ENCODE results near the gene GSTO2.

GSTO2 gene

GRCh38 chr10:104337521-104337984 lies 68.6 kb downstream of the GSTO2 start:
- in situ Hi-C loops (cut with MboI; ENCODE audit: low sequenced_read_pairs) = no loop called here

DNA sequence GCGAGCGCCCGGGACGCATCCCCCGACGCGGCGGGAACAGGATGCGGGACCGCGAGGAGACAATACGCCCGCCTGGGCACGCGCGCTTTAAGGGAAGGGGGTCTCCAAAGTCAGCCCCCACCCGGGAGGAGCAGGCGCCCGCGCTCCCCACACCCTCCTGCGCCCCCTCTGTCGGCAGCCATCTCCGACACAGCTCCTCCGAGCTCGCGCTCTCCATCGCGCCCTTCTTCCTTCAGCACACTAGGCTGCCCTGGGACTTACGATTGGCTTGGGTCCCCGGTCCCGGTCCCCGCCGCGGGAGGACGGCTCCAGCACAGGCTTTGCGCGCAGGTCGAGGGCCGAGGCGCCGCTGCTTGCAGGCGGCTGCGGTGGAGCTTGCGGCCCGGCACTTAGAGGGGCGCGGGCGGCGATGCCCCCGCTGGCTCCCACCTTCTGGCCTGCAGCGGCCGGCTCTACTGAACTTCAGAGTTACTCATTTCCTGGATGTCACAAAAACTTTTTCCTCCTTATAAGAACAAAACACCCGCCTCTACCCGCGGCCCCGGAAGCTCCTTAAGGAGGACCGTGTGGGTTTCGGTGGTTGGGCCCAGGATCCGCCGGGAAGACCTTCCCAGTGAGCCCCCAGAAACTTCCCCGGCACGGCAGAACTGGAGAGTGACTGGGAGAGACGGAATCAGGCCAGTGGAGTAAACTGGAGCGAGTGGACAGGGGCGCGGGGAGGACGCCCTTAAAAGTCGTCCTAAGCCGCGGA lies 69.2 kb downstream of the GSTO2 start, which contains the start of gene ITPRIP:
Gene ITPRIP (minus strand): TSS at position 481 of the 751 bp plus-strand sequence. CDS start 22,414 bp downstream, outside the sequence.
- in situ Hi-C loops (cut with MboI; ENCODE audit: low sequenced_read_pairs) = no loop called here

DNA sequence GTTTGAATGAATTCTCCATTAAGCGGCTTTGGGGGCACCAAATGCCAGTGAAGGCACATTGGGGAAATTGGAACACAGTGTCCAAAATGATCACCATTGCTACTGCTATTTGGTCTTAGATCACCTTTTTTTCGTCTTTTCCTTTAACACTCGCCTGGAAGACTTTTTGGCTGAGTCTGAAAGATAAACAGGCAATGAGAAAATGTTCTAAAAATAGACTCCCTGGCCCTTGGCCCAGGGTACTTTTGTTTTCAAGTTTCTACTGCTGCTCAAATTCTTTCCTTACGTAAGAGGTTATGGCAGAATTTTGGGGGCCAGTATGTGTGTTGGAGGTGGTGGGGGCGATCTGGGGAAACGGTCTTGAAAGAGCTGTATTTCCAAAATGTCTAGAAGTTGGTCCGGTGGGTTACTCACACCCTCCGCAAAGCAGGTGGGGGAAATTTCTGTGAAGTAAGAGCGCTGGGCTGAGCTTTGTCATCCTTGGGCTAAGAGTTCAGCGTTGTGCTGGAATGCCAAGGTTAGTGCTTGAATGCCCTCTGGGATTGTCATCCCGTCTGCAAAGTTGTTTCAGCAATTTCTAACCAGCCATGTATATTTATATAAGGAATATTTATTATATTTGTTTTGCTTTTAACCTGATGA lies 70.6 kb downstream of the GSTO2 start:
- in situ Hi-C loops (cut with MboI; ENCODE audit: low sequenced_read_pairs) = loop anchor here (10.0 kb wide), 1 partner anchor 45 kb away; no protein-coding TSS in a partner anchor

- in situ Hi-C loops (cut with MboI; ENCODE audit: low sequenced_read_pairs) = loop anchor here (10.0 kb wide), 1 partner anchor 45 kb away; no protein-coding TSS in a partner anchor
Measured at GRCh38 chr10:104340111-104340526, 71.1 kb downstream of the GSTO2 start.

- in situ Hi-C loops (cut with MboI; ENCODE audit: low sequenced_read_pairs) = loop anchor here (10.0 kb wide), 1 partner anchor 46 kb away; no protein-coding TSS in a partner anchor
Measured at GRCh38 chr10:104340641-104341040, 71.7 kb downstream of the GSTO2 start.

- in situ Hi-C loops (cut with MboI; ENCODE audit: low sequenced_read_pairs) = loop anchor here (10.0 kb wide), 1 partner anchor 48 kb away; no protein-coding TSS in a partner anchor
Measured at GRCh38 chr10:104342941-104343411, 74.0 kb downstream of the GSTO2 start.

GRCh38 chr10:104344219-104344618 lies 75.2 kb downstream of the GSTO2 start:
- in situ Hi-C loops (cut with MboI; ENCODE audit: low sequenced_read_pairs) = loop anchor here (10.0 kb wide), 1 partner anchor 49 kb away; no protein-coding TSS in a partner anchor

DNA sequence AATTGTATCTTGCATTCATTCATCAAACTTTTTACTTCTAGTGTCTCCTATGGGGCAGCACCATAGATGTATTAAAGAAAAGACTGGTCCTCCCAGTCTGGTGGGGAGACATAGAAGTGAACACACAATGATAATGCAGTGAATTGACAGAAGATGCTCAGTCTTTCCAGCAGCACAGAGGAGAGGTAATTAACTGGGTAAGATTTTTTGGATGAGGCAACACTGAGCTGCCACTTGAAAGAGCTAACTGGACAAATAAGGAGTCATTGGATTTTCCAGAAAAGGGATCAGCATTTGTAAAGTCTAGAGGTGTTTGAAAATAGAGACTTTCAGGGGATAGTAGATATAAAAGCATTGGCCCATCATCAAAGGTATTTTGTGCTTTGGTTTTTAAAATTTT lies 76.5 kb downstream of the GSTO2 start:
- in situ Hi-C loops (cut with MboI; ENCODE audit: low sequenced_read_pairs) = loop anchor here (10.0 kb wide), 1 partner anchor 51 kb away; no protein-coding TSS in a partner anchor

GRCh38 chr10:104345941-104346340 lies 77.0 kb downstream of the GSTO2 start:
- in situ Hi-C loops (cut with MboI; ENCODE audit: low sequenced_read_pairs) = loop anchor here (10.0 kb wide), 1 partner anchor 51 kb away; no protein-coding TSS in a partner anchor

- in situ Hi-C loops (cut with MboI; ENCODE audit: low sequenced_read_pairs) = loop anchor here (10.0 kb wide), 1 partner anchor 53 kb away; no protein-coding TSS in a partner anchor
Measured at GRCh38 chr10:104347295-104348045, 78.5 kb downstream of the GSTO2 start.

DNA sequence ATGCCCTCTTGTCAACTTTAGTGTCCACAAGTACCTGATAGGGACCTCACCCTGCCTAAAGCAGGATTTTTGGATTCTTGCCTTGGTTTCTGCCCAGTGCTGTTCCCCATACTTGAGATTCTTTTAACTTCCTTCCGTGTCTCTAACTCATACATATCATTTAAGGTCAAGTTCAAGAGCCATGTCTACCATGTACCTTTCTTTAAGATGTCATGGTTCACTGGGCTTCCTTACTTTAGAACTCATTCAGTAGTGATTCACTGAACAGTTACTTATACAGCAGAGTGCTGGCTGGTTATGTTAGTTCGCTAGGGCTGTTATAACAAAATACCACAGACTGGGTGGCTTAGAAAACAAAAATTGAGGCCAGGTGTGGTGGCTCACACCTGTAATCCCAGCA lies 79.6 kb downstream of the GSTO2 start:
- in situ Hi-C loops (cut with MboI; ENCODE audit: low sequenced_read_pairs) = loop anchor here (10.0 kb wide), 1 partner anchor 54 kb away; no protein-coding TSS in a partner anchor

DNA sequence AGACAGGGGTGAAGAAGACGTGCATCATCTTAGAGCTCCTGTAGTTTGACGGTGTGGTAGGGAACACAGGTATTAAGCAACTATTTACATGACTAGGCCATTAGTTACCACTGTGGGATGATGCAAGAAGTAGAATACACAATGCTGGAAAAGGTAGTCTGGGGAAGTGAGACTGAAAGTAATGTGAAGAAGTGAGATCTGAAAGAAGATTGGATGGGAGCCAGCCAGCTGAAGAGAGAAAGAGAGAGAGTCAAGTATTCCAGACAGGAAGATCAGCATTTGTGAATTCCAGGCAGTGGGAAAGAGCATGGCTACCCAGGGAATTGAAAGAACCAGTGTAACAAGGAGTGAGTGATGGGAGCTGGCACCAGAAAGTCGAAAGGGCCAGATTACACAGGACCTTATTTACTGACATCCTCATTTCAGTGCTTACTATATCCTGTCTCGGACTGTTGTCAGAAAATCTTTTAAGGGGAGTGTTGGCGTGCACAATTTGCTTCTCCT lies 80.7 kb downstream of the GSTO2 start:
- in situ Hi-C loops (cut with MboI; ENCODE audit: low sequenced_read_pairs) = loop anchor here (10.0 kb wide), 1 partner anchor 55 kb away; no protein-coding TSS in a partner anchor

- in situ Hi-C loops (cut with MboI; ENCODE audit: low sequenced_read_pairs) = no loop called here
Measured at GRCh38 chr10:104350127-104350635, 81.2 kb downstream of the GSTO2 start.

DNA sequence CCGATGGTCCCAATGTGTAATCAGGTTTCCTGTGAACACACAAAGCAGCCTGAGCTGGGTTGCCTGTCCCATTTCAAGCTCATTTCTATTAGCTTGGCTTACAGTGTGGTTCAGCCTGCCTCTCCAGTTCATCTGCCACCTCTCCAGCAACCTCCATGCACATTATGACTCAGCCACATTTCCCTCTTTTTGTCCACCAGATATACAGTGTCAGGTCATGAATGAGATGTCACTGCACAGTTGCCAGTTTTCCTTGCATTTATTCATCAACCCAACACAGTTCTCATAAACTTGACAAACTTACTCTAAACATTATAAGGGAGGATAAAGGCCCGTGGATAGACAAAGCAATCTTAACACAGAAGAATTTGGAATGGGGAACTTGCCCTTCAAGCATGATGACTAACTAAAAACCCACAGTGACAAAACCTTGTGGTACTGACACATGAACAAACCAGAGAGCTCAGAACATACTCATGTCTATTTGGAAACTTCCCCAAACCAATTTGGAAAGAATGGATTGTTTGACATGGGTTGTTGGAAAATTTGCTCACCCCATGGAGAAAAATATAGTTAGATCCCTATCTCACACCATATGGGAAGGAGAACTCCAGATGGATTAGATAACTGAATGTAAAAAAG lies 82.2 kb downstream of the GSTO2 start:
- in situ Hi-C loops (cut with MboI; ENCODE audit: low sequenced_read_pairs) = no loop called here

GRCh38 chr10:104351919-104352318 lies 82.9 kb downstream of the GSTO2 start:
- in situ Hi-C loops (cut with MboI; ENCODE audit: low sequenced_read_pairs) = no loop called here

DNA sequence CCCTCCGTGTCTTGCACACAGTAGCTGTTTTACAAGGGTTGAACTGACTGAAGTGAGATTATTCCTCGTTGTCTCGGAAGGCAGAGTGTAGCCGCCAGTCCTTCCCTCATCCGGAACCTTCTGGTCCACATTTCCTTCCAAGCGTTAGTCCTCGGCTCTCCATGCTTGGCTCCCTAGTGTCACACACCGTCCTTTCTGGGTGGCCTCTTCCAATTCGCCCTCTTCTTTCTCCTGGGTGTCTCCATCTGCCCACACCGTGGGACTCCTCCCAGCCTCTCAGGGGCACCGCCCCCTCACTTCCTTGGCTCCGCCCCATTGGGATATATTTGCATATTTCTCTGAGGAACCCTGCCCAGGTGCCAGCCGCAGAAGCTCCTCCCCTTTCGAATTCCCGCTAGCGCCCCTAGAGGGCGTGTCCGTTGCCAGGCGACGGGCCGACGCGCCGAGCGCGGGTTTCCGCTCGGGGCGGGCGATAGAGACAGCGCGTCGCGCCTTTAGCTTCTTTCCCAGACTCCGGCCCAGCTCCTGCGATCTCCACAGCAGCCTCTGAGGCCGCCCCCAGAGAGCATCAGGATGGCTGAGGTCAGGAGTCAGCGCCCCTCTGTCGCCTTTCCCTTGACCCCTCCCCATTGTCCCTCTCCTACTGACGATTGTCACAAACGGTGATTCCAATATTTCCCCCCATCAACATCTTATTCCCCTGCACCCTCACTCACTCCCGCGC lies 84.5 kb downstream of the GSTO2 start, which contains the start of gene CFAP58:
Gene CFAP58 (plus strand): TSS at position 509 of the 724 bp plus-strand sequence. CDS start 65 bp downstream, at position 574.
- in situ Hi-C loops (cut with MboI; ENCODE audit: low sequenced_read_pairs) = no loop called here
